ENCODE data around the gene MYLK2. TPM values are rescaled to one million over a fixed set of nuclear protein-coding genes. Genes with fewer than 3 reads are reported as not detected.

Gene MYLK2
- total RNA-seq, 4 donors from 2014 or later: 0.10 TPM; not detected in 3

GRCh38 chr20:31872406-31872805 lies 53.2 kb downstream of the MYLK2 start:
- intact Hi-C loops (cut with DNase I; ENCODE audit: low total_unique reads): no loop called here
- no peak overlapping the region for H3K4me3 ChIP-seq (ENCODE audit: low read depth, poor library complexity, severe bottlenecking)
- TF ChIP-seq POLR2A (IDR thresholded peaks at IDR 0.05): no peak
- no peak for TF ChIP-seq CTCF (IDR thresholded peaks at IDR 0.05)
- 84 to 91% methylated on average over 6 of the region's 6 CpGs for WGBS, 2 donors
- peak in 1 of 2 donors; percentile 17 for DNase-seq (ENCODE audit: low spot score in 2 of 2)

DNA sequence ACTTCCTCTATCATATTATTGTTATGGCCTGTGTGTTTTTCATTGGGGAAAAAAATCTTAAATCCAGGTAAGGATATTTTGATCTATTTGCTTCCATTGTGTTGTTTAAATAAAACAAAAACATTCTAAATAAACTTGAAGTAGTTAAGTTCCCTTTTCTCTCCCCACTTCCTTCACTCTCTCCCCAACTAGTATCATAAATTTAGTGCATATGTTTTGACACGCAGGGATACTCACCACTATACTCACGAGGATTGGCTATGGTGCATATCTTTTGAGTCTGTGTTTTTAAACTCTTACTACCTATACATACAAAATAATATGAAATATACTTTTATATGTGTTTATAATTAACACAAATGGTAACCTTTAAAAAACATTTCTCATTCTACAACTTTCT lies 56.5 kb downstream of the MYLK2 start:
- intact Hi-C loops (cut with DNase I; ENCODE audit: low total_unique reads): no loop called here
- no peak overlapping the region for H3K4me3 ChIP-seq (ENCODE audit: low read depth, poor library complexity, severe bottlenecking)
- TF ChIP-seq POLR2A (IDR thresholded peaks at IDR 0.05) (no peak), CTCF (IDR thresholded peaks at IDR 0.05) (no peak)
- DNase-seq (ENCODE audit: low spot score in 2 of 2): no peak
- WGBS, 2 donors: 64 to 71% methylated on average over 2 of the region's 2 CpGs

GRCh38 chr20:31877684-31878083 lies 58.5 kb downstream of the MYLK2 start:
- intact Hi-C loops (cut with DNase I; ENCODE audit: low total_unique reads): no loop called here
- TF ChIP-seq CTCF (IDR thresholded peaks at IDR 0.05): no peak
- TF ChIP-seq POLR2A (IDR thresholded peaks at IDR 0.05): no peak
- H3K4me3 ChIP-seq (ENCODE audit: low read depth, poor library complexity, severe bottlenecking): no peak overlapping the region
- no peak for DNase-seq (ENCODE audit: low spot score in 2 of 2)

DNA sequence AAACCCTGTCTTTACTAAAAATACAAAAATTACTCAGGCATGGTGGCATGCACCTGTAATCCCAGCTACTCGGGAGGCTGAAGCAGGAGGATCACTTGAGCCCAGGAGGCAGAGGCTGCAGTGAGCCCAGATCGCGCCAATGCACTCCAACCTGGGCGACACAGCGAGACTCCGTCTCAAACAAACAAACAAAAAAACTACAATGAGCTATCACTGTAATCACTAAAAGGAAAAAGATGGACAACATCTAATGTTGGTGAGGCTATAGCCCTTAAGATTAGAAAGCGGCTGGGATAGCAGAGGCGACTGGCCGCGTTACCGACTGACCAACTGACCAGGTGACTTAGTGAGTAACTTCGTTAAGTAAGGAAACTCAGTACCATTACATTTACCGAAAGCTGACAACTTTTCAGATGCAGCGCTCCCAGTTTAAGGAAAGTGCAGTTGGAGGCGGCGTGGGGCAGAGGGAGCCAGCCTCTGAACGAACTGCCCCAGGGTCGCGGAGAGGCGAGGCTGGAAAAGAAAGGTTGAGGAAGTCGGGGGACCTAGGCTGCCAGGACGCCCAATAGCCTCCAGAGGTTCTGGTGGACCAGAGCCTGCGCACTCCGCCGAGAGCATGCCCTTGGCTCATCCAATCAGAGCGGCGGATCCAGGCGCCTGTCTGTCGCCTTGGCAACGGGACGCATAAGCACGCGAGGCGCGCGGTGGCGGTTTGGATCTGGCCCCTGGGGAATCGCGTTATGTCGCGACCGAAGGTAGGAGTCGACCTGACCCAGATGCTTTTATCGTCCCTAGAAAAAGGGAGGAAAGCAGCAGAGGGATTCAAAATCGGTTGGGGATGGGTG lies 60.2 kb downstream of the MYLK2 start:
- TF ChIP-seq POLR2A (IDR thresholded peaks at IDR 0.05) (no peak), CTCF (IDR thresholded peaks at IDR 0.05) (peak in 1 of 3 donors; percentile 29)
- H3K4me3 ChIP-seq (ENCODE audit: low read depth, poor library complexity, severe bottlenecking): peak overlapping the region; percentile 33
- peak; percentile 92 to 98 for DNase-seq (ENCODE audit: low spot score in 2 of 2)
- 7% methylated on average over 44 to 45 of the region's 45 CpGs for WGBS, 2 donors
- intact Hi-C loops (cut with DNase I; ENCODE audit: low total_unique reads): no loop called here

DNA sequence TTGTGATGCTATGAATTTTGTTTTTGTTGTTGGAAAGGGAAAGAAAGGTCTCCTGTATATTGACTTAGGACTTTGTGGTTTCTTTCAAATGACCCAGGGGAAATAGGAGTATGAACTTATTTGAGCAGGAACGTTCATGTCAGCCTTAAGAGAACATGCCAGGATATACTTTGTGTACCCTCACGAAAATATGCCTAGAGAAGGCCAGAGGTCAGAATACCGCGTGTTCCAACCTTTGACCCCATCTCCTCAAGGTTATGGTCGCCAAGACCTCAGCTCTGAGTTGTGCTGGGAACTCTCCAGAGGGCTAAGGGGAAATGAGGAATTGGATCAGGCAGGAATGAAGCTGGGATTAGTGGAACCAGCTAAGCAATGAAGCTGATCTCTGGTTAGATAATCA lies 62.8 kb downstream of the MYLK2 start:
- H3K4me3 ChIP-seq (ENCODE audit: low read depth, poor library complexity, severe bottlenecking): no peak overlapping the region
- WGBS, 2 donors: 60 to 78% methylated on average over 5 of the region's 5 CpGs
- TF ChIP-seq POLR2A (IDR thresholded peaks at IDR 0.05): no peak
- TF ChIP-seq CTCF (IDR thresholded peaks at IDR 0.05): no peak
- DNase-seq (ENCODE audit: low spot score in 2 of 2): no peak
- intact Hi-C loops (cut with DNase I; ENCODE audit: low total_unique reads): no loop called here

DNA sequence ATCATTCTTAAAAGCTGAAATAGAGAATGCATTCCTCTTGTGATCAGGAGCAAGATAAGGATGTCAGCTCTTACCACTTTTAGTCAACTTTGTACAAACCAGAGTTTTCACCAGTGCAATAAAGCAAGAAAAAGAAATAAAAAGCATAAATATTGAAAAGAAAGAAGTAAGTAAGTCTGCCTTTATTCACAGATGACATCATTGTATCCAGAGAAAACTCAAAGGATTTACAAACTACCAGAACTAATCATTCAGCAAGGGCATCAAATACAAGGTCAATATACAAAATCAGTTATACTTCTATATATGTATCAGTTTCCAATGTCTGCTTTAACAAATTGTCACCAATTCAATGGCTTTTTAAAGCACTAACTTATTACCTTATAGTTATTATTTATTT lies 64.7 kb downstream of the MYLK2 start:
- intact Hi-C loops (cut with DNase I; ENCODE audit: low total_unique reads): no loop called here
- TF ChIP-seq CTCF (IDR thresholded peaks at IDR 0.05) (no peak), POLR2A (IDR thresholded peaks at IDR 0.05) (no peak)
- no peak for DNase-seq (ENCODE audit: low spot score in 2 of 2)
- H3K4me3 ChIP-seq (ENCODE audit: low read depth, poor library complexity, severe bottlenecking): no peak overlapping the region

All from lower leg skin (tissue), 4 donors.